ENCODE data around the gene TSSK3. TPM values are rescaled to one million over a fixed set of nuclear protein-coding genes. Genes with fewer than 3 reads are reported as not detected.

Gene TSSK3
- total and polyA plus RNA-seq, 2 of the 8 experiments (the other 6 are each of a cell fraction or from before 2014, with no cell fraction given) = 1.2 TPM

- TF ChIP-seq SIN3A (conservative IDR thresholded peaks at IDR 0.05 in 1 of 2, IDR thresholded peaks at IDR 0.05 in 1 of 2; ENCODE audit: low read depth in 1 of 2, low read length in 2 of 2) = no peak
- TF ChIP-seq SP2 (IDR thresholded peaks at IDR 0.05; ENCODE audit: low read length) = no peak
- no peak for TF ChIP-seq NANOG (IDR thresholded peaks at IDR 0.05; ENCODE audit: insufficient read depth, low read depth, low read length, poor library complexity, severe bottlenecking)
- TF ChIP-seq EZH2 (IDR thresholded peaks at IDR 0.05; ENCODE audit: low read depth, low read length, severe bottlenecking) = no peak
- TF ChIP-seq CTCF (IDR thresholded peaks at IDR 0.05; ENCODE audit: control extremely low read depth in 1 of 3, insufficient read depth in 1 of 3, low read depth in 1 of 3, low read length in 3 of 3) = no peak
- TF ChIP-seq SIX5 (IDR thresholded peaks at IDR 0.05; ENCODE audit: low read depth, low read length) = no peak
Observed at GRCh38 chr1:32363713-32364112, 1.4 kb downstream of the TSSK3 start (continued).

Measured in H1 (cell line).